Neural progenitor cell (in vitro differentiated cells): Measurements from ENCODE around the gene TSPOAP1.

Source experiments
- EZH2 ChIP-seq: fragments of 200-600 bp; sonication (generic); IDR thresholded peaks from 2 replicates; pipeline ENCODE4 v1.6.1; 2017; ENCODE audit warnings: antibody characterized with exemption, mild to moderate bottlenecking, moderate library complexity
- TF ChIP-seq, protein P1 (sequence below): fragments of 200-600 bp; sonication (generic); IDR thresholded peaks from 2 replicates; pipeline ENCODE4 v1.5.1; 2017; ENCODE audit warnings: antibody characterized with exemption, mild to moderate bottlenecking

DNA sequence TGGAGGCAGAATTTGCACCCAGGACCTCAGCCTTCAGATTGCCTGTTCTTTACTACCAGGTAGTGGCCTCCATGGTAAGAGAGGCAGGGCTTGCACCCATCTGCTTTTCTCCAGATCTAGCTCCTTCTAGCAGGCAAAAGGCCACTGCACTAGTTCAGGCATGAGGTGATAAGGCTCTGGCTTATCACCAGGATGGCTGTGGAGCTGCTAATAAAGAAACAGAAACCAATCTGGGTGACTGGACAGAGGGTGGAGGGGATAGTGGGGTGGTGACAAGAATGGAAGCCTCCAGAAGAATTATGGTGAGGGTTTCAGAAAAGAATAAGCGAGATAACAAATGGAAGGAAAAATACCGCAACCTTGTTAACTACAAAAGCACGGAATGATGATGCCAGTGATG is 38.9 kb upstream of the TSPOAP1 start:
- TF ChIP-seq, protein P1, sequence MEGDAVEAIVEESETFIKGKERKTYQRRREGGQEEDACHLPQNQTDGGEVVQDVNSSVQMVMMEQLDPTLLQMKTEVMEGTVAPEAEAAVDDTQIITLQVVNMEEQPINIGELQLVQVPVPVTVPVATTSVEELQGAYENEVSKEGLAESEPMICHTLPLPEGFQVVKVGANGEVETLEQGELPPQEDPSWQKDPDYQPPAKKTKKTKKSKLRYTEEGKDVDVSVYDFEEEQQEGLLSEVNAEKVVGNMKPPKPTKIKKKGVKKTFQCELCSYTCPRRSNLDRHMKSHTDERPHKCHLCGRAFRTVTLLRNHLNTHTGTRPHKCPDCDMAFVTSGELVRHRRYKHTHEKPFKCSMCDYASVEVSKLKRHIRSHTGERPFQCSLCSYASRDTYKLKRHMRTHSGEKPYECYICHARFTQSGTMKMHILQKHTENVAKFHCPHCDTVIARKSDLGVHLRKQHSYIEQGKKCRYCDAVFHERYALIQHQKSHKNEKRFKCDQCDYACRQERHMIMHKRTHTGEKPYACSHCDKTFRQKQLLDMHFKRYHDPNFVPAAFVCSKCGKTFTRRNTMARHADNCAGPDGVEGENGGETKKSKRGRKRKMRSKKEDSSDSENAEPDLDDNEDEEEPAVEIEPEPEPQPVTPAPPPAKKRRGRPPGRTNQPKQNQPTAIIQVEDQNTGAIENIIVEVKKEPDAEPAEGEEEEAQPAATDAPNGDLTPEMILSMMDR = no peak
- TF ChIP-seq EZH2 = no peak
